Caki2 (cell line): Measurements from ENCODE around the gene FBLN2. TPM values are rescaled to one million over a fixed set of nuclear protein-coding genes. Genes with fewer than 3 reads are reported as not detected.
"Not testable (repeated sequence)": the region's sequence is repeated elsewhere in the genome, so short reads cannot be mapped to it uniquely, and the experiment has no call there.

ENCODE experiments used
- DNase-seq: peaks from one replicate; pipeline ENCODE4 v3.0.0-alpha.2; 2015; ENCODE audit warnings: low read depth
- in situ Hi-C: cut with HindIII; loops from 2 replicates; pipeline ENCODE4 v1.10.0; 2016; ENCODE audit warnings: low sequenced_read_pairs, low pct_unique_long_range_greater_than_20kb, mixed read lengths
- total RNA-seq: library from RNA; depleted of rRNA; stranded (reverse); fragments of >200 nt; shearing (Covaris generic); gene quantifications from 2 replicates; pipeline ENCODE4 v1.2.3, GENCODE V29; 2014; ENCODE audit warnings: low replicate concordance

The FBLN2 gene
- total RNA-seq, 1 experiment from 2014 or later, result 0.10 TPM

DNA sequence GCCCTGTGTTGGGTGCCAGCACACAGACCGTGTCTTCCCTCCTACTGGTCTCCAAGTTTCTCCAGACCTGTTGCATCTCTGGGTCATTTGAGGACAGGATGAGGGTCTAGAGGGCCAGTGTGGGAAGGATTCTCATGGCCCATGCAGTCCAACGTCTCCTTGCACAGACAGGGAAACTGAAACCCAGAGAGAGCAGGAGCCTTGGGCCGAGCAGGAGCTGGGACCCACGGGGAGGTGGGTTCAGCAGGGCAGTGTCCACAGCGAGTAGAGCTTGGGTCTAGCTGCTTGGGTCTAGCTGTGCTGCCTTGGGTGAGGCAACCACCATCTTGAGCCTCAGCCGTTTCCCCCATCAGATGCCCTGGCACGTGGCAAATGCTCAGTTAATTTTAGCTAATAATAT lies 36.5 kb upstream of the FBLN2 start:
- in situ Hi-C loops, result no loop called here
- no peak for DNase-seq

DNA sequence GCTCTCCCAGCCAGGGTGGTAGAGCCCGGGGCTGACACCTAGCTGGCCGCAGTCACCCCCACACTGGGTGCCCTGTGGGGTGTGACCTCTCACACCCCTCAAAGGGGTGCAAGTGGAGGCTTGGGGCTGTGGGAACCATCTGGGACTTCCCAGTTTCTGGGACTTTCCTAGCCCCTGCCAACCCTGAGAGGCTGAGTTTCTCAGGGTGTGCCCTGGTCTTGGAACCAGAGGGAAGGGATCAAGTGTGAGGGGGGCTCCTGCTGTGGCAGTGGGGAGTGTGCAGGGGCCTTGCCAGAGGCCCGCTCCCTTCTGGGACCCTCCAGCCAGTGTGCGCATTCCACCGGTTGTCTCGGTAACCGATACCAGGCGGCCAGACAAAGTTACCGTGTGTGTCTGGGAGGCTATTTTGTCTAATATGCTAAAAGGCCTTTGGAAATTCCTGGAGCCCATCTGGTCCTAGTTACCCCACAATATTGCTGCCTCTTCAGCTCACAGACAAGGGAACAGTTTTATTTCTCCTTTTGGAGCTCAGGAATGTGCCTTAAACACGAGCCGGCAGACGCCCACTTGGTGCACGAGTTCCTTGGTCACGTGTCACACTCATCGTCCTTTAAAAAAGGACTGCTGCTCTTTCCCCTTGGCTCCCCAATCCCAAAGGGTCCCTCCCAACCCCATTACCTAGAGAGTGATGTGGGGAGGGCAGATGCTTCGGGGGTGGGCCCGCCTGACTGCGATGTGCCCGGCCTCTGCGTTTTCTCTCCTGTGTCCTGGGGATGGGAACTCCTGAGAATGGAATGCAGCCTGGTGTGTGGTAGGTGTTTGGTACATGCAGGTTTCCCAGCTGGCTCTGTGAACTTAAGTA lies 35.6 kb upstream of the FBLN2 start:
- in situ Hi-C loops, result no loop called here
- DNase-seq, result no peak

DNA sequence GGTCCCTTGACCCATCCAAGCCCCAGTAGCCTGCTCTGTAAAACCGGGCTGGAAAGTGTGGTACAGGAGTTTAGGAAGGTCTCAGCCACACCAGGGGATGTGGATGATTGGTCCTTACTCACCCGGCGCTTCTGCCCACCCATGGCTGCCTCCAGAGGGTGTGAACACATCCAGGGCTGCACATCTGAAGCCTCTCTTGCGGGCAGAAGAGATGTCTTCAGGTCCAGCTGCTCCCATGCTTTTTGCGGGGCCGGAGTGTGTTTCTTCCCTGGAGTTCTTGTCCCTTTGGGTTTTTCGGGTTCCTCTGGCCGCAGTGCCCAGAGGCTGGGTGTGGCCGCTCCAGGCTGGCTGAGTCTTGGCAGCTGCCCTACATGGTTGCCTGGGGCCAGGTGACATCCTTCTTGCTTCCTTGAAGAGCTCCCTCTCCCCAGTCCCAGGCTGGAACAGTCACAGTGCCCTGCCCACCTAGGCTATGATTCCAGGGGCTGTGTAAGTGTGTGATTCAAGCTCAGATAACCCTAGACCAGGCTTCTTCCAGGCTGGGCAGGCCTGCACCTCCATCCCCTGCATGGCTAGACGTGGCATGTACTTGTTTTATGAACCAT lies 34.9 kb upstream of the FBLN2 start:
- in situ Hi-C loops, result no loop called here

DNA sequence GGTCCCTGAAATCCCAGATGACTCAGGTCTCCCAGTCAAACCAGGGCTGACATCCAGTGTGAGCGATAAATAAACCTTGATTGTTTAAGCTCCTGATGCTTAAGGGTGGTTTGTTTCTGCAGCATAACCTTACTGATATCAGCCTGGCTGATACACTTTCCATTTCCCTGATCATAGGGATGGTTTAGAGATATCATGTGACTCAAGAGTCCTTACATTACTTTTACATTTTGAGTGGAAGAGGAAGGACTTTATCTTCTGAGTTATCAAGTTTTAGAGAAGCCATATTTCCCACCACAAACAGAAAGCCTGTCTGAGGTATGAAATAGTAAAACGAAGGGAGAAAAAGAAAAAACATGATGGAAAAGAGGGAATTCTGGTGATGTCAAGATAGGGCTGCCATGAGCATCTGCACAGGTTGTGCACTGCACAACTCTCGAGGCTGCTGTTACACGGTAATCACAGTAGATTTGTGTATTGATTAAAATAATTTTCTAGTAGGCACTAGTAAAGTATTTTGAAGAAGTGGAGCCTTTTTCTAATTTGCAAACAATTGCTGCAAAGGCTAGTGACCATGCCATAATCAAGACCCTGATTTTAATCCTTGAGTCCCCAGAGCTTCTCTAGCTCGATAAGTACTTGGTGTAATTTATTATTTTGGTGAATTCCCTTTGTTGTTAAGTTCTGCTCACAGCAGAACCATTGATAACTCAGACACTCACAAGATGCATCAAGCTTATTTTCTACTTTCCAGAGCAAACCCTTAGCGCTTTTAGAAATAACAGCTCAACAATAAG lies 34.1 kb upstream of the FBLN2 start:
- in situ Hi-C loops, result no loop called here
- no peak for DNase-seq

More for the DNA sequence above, 34.9 kb upstream of the FBLN2 start:
- no peak for DNase-seq

DNA sequence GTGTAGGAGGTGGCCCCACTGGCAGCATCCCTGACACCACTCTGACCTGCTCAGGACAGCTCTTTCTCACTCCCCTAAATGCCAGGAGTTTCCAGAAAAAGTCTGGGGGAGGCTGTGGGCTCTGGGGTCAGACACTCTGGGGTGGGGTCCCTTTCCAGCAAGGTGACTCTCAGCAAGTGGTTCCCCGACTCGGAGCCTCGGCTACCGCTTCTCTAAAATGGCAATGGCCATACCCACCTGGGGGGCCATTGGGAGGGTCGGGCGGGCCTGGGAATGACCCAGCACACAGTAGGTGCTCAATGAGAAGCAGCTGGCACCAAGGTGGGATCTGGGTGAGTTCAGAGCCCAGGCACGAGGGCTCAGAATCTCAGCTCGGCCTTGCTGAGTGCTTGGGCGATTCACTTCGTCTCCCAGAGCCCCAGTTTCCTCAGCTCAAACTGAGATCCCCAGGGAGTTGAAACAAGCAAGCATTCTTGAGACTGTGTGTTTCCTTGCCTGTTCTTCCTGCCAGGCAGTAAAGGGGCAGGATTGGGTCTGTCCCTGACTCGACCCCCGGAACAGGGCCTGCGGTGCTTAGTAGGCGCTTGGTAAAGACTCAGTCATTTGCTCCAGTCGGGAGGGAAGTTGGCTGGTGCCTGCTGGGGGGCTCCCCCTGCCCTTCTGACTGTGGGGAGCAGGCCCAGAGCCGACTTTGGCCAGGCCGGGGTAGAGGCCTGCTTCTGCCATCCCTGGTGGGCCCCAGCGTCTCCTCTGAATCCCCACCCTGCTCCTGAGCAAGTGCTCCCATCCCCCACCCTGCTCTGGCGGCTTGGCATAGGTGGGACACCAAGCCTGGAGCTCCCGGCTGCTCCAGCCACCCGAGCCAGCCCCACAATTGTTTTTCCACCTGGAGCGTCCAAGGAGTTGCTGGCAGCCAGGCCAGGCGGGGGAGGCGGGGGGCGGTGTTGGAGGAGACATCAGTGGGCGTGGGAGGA lies 32.9 kb upstream of the FBLN2 start:
- in situ Hi-C loops, result no loop called here
- DNase-seq, result no peak

DNA sequence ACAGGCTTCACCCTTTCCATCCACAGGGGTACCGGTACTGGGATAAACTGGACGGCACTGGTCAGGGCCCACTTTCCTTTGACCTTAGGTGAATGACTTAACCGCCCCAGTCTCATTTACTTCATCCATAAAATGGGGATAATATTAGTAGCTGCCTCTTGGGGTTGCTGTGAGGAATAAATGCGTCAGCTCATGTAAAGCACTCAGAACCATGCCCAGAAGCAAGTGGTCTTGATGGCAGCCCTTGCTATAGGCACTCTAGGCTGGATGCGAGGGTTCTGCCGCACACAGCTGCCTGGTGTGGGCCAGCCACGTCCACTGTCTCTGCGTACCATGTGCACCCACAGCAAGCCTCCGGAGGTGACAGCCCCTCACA lies 32.2 kb upstream of the FBLN2 start:
- no peak for DNase-seq
- in situ Hi-C loops, result no loop called here

DNA sequence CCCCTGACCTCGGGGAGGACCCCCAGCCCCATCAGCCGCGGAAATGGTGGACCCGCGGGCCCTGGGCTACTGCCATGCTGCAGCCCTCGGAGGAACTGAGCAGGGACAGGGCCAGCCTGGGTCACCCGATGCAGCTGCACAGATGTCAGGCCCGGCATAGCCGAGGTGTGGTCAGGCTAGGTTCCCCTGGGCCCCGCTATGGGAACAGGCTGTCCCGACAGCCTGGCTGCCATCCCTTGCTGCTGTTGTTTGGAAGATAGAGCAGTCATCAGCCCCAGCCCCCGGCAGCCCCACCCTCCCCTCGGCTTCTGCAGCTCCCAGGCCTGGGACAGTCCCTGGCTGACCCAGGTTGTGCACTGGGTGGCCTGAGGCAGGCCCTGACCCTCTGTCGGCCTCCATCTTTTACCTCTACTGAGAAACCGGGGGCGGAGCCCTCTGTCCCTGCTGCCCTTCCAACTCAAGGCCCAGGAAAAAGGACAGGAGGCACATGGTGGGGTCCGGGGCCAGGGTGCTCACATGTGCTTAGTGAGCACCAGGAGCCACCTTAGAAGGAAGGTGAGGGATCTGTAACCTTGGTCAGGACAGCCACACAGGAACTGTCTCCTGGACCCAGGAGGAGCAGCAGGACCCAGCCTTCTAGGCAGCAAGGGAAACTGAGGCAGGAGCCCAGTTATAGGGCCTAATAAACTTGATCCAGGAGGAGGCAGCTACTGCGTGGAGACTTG lies 31.5 kb upstream of the FBLN2 start:
- in situ Hi-C loops, result no loop called here
- DNase-seq, result no peak

DNA sequence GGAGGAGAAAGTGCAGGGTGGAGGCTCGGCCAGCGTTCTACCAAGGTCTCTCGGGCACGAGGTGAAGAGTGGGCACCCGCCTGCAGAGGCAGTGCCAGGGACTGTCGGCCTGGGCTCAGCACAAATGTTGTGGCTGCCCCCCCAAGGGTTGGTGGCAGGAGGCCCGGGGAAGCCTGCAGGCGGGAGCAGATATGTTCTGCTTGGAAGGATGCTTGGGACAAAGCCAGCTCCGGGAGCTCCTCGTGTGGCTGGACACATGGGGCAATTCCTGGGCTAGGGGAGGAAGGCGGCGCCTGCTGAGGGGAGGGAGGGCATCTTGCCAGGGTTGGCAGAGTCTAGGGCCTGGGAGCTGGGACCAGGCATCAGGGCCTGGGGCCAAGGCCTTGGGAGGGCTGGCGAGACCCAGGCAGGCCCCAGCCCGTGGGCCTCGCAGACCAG lies 30.4 kb upstream of the FBLN2 start:
- in situ Hi-C loops, result no loop called here
- DNase-seq, result no peak

DNA sequence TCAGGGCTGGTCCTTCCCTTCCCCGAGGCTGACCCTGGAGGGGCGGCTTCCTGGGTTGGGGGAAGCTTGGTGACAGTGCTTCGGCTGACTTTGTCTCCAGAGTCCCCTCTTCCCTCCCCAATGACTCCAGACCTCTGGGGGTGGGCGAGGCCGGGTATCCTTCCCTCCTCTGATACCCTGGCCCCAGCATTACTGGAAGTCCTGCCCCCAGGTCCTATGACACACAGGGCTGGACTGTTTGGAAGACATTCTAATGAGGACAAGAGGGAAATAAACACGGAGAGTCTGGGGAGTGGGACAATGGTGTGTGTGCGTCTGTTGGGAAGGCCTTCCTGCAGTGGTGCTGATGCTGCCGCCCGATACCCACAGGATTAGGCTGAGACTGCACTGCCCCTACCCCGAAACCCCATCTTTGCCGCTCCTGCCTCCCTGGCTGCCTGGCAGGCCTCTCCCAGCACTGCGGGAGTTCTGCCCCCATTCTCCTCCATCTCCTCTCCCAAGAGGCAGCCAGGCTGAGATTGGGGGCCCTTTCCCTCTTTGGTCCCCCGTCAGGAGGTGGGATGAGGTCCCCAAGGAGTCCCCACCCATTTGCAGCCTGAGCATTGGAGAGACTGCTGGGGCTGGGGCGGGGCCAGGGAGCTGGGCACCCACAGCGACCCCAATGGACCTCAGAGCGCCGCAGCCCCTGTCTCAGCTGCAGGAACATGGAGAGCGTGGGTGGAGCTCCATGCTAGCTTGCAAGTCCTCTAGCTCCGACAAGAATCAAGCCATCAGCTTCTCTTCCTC lies 29.7 kb upstream of the FBLN2 start:
- in situ Hi-C loops, result no loop called here
- no peak for DNase-seq

DNA sequence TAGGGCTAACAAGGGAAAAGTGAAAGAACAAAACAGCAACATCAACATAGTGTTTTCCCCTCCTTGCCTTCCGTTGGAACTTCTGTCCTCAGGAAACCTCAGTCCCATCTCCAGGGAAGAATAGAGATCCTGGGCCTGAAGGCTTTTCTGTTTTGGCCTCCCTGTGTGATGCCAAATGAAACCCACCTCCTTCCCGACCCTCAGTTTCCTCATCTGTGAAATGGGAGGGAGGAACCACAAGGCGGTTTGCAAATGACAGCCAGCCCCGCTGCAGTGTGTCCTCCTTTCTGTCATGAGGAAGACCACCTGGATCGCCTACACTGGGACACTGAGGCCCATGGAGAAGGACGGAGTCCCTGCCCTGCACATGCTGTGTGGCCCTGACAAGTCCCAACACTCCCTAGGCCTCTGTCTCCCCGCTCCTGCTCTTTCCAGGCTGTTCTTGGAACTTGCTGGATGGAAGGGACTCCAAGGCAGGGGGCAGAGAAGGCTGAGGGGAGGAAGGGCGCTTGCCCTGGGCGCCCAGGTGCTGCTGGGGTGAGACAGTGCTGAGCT lies 28.5 kb upstream of the FBLN2 start:
- in situ Hi-C loops, result no loop called here
- no peak for DNase-seq

DNA sequence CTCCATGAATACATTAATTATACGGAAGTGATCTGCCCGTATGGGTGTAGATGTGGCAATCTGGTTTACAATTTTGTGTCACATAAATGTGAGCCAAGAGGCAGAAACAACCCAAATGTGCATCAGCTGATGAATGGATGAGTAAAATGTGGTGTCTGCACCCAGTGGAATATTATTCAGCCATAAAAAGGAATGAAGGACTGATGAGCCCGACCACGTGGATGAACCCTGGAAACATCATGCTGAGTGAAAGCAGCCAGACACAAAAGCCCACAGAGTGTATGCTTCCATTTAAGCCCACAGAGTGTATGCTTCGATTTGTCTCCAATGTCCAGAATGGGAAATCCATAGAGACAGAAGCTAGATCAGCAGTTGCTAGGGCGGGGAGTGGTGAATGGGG lies 27.6 kb upstream of the FBLN2 start:
- in situ Hi-C loops, result no loop called here
- no peak for DNase-seq

DNA sequence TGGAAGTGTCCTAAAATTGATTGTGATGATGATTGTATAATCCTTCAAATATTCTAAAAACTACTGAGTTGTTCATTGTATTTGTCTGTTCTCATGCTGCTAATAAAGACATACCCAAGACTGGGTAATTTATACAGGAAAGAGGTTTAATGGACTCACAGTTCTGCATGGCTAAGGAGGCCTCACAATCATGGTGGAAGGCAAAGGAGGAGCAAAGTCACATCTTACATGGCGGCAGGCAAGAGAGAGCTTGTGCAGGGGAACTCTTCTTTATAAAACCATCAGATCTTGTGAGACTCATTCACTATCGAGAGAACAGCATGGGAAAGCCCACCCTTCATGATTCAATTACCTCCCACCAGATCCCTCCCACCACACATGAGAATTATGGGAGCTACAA lies 27.2 kb upstream of the FBLN2 start:
- DNase-seq, result not testable (repeated sequence)

DNA sequence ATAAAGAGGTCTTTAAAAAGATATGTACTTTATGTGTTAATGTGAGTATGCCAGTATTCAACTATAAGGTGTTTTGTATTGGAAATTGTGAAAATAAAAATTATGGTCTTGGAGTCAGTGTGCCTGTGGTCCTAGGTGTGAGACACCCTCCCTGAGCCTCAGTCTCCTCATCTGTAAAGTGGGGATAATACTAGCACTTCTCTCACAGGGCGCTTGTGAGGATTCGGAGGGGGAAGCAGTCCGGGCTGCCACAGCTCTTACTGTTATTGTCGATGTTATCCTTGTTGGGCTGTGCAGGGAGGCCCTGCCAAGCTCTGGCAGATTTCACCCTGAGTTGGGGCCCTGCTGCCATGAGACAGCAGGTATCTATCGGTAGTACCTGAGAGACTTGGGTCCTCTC lies 26.7 kb upstream of the FBLN2 start:
- no peak for DNase-seq
- in situ Hi-C loops, result no loop called here

More for the DNA sequence above, 27.2 kb upstream of the FBLN2 start:
- in situ Hi-C loops, result not testable (repeated sequence)

DNA sequence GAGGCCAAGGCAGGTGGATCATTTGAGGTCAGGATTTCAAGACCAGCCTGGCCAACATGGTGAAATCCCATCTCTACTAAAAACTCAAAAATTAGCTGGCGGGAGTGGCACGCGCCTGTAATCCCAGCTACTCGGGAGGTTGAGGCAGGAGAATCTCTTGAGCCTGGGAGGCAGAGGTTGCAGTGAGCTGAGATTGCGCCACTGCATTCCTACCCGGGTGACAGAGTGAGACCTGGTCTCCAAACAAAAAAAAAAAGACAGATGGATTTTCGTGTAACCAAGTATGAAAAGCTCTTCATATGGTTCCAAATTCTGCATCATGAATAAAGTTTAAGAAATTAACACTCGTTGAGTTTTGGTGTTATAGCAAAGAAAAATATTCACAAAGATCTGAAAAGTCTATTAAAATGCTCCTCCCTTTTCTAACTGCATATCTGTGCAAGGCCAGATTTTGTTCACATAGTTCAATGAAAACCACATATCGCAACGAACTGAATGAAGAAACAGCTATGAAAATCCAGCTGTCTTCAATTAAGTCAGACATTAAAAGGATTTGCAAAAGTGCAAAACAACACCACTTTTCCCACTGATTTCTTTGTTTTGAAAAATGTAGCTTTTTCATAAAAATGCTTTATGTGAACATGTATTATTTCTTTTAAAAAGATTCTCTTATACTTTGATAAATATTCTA lies 23.8 kb upstream of the FBLN2 start:
- no peak for DNase-seq
- in situ Hi-C loops, result no loop called here

DNA sequence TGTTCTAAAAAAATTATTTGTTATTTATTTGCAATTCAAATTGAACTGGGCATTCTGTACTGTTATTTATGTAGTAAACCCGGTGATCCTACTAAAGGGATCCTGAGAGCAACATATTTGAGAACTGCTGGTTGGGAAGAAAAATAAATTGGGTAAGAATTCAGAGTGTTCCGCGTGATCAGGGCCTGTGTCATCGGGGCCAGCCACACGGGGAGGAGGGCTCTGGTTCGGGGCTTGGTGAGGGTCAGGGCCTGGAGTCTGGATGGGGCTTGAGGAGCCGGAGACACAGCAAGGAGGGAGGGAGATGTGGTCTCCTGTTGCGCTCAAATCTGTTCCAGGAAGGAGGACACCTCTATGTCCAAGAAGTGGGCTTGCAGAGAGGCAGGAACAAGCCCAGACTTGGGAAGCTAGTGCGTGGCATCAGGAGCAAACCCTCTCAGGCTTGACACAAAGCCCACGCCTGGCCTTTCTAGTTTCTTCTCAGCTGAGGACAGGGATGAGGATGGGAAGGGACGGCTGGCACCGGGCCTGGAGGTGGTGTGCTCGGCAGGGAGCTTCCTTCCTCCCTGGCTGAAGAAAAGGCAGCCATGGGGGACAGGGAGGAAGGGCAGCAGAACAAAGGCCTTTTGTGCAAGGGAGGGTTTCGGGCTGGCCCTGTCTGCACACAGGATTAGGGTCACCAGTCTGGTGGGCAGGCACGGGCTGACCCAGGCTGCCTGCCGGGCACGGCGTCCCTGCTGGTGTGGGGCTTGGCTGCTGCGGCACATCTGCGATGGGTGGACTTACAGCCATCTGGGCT lies 22.9 kb upstream of the FBLN2 start:
- in situ Hi-C loops, result no loop called here
- DNase-seq, result no peak
